ENCODE measurements around the gene NOL7. TPM values are rescaled to one million over a fixed set of nuclear protein-coding genes. Genes with fewer than 3 reads are reported as not detected.

The NOL7 gene
- polyA plus RNA-seq, 1 donor = 89.6 TPM

DNA sequence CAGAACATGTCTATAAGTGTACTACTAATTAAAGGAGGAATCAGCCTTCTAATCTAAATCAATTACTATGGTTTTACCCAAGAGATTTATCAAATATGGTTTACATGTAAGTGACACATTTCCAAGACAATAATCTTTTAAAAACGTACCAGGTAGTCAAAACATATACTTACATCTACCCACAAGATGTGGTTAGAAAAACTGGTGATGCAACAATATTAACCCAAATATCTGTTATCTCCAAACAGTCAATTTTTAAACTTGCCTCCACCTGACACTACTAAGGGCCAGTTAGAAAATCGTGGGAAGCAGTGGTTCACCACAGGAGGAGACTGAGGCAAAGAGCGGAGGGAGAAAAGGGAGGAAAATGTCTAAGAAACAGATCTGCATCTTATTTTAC lies 28.0 kb downstream of the NOL7 start:
- DNase-seq = no peak

DNA sequence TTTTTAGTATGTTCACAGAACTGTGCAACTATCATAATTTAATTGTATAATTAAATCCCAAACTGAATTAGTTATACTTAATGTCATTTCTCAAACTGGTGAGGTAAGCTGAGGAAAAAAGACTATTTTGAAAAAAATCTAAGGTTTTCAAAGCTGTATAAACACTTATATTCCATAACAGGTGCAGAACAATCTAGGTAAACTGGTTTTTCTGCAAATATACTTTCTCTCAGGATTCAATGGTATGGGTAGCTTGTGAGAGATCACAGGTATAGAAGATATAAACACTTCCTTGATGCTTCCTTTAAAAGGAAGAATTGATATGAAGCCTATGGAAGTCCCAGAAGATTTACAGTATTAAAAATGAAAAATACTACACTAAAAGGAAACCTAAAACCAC lies 33.7 kb downstream of the NOL7 start:
- DNase-seq = no peak

DNA sequence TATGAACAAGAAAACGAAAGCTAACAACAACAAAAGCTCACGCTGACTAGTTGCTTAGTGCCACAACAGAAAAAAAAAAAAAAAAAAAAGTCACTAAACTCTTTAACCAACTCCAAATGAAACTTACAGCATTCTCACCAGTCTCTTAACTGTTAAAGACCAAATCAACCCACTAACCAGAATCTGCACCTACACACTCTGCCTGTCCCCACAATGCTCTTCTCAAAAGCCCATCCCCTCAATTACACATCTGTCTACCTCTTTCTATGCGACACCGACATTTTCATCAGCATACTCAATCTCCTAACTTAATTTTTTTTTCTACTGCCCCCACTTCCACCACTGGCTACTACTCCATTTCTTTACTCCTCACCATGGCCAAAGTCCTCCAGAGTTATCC lies 34.3 kb downstream of the NOL7 start:
- no peak for DNase-seq

DNA sequence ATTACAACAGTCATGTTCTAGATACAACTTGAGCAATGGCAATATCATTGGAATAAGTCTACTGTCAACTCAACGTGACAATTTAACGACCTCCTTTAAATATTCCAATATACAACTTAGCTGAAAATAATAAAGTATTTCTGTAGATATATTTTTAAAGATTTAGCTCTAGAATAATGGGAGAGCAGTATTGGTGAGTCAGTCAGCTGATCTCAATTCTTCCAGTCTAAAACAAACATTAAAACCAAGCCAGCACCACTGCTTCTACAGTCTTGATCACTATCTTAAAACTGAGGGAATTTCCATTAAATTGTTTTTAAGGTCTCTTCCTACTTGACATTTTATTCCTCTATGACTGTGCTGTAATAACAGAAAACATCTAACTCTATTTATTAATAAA lies 38.2 kb downstream of the NOL7 start:
- no peak for DNase-seq

DNA sequence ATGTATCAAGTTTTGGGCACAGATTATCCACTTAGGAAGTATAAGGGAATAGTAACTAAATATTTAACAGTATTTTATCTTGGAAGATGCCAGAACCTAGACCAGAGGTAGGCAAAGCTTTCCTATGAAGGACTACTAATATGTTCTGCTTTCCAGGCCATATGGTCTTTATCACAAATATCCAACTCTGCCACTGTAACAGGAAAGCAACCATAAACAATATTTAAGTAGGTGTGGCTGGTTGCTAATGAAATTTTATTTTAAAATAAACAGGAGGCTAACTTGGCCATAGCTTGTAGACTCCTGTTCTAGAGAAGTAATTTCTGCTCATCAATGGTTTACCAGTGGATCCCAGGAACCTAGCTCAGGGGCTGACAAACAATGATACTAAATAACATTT lies 39.4 kb downstream of the NOL7 start:
- no peak for DNase-seq

DNA sequence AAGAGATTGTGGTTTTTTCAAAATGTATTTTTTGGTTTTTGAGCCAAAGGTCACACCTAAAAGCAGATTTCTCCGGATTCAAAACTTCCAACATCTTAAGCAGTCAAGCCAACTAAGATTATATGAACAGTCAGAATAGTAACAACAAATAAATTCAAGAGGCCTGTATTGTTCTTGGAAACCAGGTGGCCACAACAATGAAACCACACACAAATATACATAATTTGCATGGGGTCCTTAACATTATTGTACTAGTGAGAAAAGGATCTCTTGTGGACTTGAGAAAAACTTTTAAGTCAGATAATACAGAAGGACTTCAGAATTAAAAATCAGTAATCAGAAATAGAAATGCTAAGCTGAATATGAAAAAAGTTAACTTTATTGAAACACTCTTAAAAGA lies 40.6 kb downstream of the NOL7 start:
- no peak for DNase-seq

DNA sequence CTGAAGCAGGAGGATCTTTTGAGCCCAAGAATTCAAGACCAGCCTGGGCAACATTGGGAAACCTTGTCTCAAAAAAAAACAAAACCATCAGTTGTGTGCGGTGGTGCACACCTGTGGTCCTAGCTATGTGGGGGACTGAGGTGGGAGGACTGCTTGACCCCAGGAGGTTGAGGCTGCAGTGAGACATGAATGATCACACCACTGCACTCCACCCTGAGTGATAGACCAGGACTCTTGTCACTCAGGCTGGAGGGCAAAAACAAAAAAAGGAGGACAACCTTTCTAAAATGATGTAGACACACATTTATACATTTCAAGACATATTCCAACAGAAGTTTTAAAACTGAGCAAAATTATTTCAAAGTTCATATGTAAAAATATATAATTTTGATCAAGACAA lies 45.1 kb downstream of the NOL7 start:
- DNase-seq = no peak

DNA sequence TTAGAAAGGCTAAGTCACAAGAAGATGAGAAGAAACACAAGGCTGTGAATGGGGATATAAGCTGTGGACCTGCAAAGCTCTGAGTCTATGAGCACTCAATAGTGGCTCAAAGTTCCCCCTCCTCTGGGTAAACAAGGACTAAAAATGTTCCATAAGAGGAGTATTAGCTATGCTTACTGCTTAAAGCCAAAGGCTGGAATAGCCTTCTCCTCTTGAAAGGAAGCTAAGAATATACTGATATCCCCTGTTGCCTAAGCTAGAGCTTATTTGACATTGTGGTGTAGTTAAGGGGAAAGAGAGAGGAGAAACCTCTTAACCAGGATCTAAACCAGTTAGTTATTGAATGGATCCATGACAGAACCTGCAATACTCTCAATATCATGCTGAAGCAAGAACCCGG lies 45.8 kb downstream of the NOL7 start:
- DNase-seq = no peak

DNA sequence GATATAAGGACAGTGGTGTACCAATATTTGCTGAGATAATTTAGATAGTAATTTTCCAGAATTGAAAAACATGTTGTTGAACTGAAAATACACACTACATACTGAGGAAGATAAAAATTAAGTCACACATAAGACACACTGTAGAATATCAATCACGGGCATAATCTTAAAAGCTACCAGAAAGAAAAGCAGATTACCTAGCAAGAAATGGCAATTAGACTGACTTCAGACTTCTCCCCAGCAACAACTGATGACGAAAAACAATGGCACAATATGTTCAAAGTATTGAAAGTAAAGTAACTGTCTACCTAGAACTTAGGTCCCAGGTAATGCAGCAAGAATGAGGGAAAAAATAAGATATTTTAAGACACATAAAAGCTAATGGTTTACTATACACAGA lies 46.5 kb downstream of the NOL7 start:
- no peak for DNase-seq

DNA sequence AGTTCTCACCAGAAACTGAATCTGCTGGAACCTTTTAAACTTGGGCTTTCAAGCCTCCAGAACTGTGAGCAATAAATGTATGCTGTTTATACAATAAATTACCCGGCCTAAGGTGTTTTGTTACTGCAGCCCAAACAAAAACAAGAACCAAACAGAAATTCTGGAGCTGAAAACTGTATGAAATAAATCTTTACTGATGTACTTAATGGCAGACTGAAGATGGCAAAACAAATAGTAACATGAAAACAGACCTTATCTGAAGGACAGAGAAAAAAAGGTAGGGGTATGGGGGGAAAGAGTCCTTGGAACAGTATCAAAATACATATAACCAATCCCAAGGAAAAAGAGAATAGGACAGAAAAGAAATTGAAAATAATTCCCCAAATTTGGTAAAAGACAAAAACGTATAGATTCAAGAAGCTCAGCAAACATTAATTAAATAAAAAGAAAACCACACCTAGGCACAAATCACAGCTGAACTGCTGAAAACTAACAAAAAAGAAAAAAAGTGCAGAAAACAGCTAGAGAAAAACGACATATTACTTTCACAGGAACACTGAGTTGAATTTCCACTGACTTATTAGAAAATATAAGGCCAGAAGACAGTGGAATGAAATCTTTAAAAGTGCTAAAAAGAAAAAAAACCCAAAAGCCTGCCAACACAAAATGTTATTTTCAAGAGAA lies 47.7 kb downstream of the NOL7 start:
- no peak for DNase-seq

DNA sequence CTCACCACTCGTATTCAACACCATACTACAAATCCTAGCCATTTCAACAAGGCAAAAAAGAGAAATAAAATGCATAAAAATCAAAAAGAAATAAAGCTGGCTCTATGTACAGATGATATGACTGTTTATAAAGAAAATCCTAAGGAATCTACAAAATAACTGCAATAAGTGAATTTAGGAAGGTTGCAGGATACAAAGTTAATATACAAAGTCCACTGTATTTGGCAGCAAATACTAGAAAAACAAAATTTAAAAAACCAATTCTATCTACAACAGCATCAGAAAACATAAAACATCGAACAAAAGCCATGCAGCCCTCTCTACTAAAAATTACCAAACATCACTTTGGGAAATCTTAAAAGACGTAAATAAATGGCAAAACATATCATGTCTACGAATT lies 48.9 kb downstream of the NOL7 start:
- DNase-seq = no peak

DNA sequence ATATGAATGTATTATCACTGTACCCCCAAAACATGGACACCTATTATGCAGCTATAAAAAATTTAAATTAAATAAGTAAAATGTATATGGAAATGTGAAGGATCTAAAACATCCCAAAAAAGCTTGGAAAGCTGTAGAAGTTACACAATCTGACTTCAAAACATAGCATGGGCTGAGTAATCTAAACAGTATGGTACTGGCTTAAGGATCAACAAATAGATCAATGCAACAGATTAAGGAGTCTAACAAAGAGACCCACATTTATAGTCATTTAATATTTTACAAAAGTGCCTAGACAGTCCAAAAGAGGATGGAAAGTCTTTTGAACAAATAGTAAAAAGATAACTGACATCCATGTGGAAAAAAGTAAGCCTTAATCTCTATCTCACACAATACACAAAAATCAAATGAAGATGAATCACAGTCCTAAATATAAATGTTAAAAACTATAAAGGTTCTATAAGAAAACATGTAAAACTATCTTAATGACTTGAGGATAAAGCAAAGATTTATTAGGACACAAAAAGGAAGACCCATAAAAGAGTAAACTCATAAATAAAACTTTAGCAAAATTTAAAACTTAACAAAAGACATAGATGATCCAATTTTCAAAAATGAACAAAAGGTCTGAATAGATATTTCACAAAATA lies 49.7 kb downstream of the NOL7 start:
- no peak for DNase-seq

DNA sequence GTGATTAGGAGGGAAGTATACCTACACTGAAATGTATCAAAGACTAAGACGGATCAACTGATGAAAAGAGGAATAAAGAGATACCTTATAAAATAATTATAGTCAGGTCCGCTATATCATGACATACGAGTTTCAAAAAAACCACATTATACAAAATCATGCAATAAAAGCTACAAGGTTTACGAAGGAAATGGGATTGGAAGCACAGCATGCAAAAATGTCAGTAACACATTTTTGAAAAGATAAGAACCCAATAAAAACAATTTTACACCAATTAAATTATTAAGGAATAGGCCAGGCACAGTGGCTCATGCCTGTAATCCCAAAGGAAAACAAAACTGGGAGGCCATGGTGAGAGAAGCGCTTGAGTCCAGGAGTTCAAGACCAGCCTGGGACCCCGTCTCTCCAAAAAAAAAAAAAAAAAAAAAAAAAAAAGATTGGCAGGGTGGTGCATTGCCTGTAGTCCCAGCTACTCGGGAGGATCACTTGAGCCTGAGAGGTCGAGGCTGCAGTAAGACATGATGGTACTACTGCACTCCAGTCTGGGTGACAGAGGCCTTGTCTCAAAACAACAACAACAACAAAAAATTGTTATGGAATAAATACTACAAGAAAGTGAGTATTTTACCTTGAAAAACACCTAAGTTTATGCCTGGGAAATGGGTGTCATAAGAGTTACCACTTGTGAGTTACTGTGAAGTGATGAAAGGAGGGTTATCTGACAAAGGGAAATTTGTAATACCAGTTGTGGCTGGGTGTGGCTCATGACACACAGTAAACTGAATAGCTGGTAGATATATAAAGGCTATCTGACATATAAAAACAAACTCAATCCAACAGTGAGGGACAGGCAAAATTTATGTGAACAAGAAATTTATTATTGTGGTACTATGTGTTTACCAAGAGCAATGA lies 51.3 kb downstream of the NOL7 start:
- no peak for DNase-seq

DNA sequence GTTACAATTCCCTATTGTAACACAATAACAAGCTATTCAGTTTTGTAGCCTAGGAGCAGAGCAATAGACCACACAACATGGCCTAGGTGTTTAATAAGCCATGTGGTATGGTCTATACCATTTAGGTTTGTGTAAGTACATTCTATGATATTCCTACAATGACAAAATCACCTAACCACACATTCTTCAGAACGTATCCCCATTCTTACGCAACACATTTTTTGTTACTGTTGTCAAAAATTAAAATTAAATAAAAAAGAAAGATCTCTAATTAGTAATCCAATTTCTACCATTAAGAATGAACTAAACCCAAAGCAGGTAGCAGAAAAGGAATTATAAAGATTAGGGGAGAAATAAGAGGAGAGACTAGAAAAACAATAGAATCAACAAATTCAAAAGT lies 52.5 kb downstream of the NOL7 start:
- DNase-seq = no peak

DNA sequence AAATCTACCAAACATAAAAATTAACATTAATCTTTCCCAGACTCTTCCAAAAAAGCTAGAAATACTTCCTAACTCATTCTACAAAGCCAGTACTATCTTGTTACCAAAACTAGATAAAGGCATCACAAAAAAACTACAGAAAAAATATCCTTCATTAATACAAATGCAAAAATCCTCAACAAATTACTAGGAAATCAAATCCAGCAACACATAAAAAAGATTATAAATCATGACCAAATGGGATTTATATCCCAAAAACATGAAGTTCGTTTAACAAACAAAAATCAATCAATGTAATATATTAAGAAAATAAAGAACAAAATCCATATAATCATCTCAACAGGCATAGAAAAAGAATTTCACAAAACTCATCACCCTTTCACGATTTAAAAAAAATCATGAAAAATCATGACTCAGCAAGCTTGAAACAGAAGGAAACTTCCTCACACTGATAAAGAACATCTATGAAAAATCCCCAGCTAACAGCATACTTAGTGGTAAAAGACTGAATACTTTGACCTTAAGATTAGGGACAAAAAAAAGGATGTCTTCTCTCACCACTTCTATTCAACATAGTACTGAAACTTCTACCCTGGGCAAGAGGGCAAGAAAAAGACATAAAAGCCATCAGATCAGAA lies 53.3 kb downstream of the NOL7 start:
- no peak for DNase-seq

DNA sequence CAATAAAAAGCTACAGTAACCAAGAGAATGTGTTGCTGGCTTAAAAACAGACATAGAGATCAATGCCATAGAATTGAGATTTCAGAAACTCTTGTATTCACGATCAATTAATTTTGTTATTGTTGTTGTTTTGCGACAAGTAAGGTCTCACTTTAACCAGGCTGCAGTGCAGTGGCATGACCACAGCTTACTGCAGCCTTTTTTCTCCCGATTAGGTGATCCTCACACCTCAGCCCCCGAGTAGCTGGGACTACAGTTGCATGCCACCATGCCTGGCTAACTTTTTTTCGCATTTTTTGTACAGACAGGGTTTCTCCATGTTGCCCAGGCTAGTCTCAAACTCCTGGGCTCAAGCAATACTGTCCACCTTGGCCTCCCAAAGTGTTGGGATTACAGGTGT lies 54.3 kb downstream of the NOL7 start:
- no peak for DNase-seq

Other genes with a start within 250 kb of the NOL7 start
- gene GFOD1, start 127.7 kb upstream of the NOL7 start, polyA plus RNA-seq (ENCODE audit: insufficient read length) = 2.3 TPM
- gene SIRT5, start 40.7 kb upstream of the NOL7 start, polyA plus RNA-seq (ENCODE audit: insufficient read length) = 24.4 TPM
- gene RANBP9, start 96.5 kb downstream of the NOL7 start, polyA plus RNA-seq (ENCODE audit: insufficient read length) = 55.5 TPM
- 65.1 TPM for gene MCUR1, start 199.2 kb downstream of the NOL7 start, polyA plus RNA-seq (ENCODE audit: insufficient read length)

All from left kidney (tissue), 2 donors.